ENCODE results near the gene SERPINB1. TPM values are rescaled to one million over a fixed set of nuclear protein-coding genes. Genes with fewer than 3 reads are reported as not detected.
"Not testable (repeated sequence)": the region's sequence is repeated elsewhere in the genome, so short reads cannot be mapped to it uniquely, and the experiment has no call there.

The SERPINB1 gene
- polyA plus RNA-seq, 2 of the 4 experiments (the other 2 are of a cell fraction) = 52.7 to 135 TPM

DNA sequence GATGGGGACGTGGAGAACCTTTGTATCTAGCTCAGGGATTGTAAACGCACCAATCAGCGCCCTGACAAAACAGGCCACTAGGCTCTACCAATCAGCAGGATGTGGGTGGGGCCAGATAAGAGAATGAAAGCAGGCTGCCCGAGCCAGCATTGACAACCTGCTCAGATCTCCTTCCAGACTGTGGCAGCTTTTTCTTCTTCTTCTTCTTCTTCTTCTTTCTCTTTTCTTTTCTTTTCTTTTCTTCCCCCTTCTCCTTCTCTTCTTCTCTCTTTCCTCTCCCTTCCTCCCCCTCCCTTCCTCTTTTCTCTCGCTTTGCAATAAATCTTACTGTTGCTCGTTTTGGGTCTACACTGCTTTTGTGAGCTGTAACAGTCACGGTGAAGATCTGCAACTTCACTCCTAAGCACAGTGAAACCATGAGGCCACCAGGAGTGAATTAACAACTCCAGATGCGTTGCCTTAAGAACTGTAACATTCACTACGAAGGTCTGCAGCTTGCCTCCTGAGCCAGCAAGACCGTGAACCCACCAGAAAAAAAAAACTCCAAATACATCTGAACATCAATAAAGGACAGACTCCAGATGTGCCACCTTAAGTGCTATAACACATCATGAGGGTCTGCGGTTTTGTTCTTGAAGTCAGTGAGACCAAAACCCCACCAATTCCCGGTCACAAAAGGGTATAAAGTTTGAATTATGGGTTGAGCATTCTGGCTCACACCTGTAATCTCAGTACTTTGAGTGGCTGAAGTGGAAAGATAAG, 19.6 kb upstream of the SERPINB1 start:
- CTCF ChIA-PET = interaction anchor here (0.7 to 1.2 kb wide), 2 partner anchors 40 to 53 kb away, joined by 3 read pairs; no protein-coding TSS in a partner anchor
- DNase-seq (ENCODE audit: low read depth in 1 of 2, low spot score in 1 of 2) = no peak
- Histone ChIP-seq H3K9me3 (no peaks in the 10 kb centered on the region), H3K4me3 (no peak overlapping the region), H3K27ac (no peak overlapping the region), H3K4me1 (peaks cover 50% of the 10 kb centered on the region), H3K4me2 (no peak overlapping the region)
- no peak for ATAC-seq
- TF ChIP-seq MYC (IDR thresholded peaks at IDR 0.05; ENCODE audit: borderline replicate concordance, low read length) (no peak), SMC3 (IDR thresholded peaks at IDR 0.05) (no peak), NFE2L2 (conservative IDR thresholded peaks at IDR 0.05; ENCODE audit: low read length) (no peak), CHD2 (IDR thresholded peaks at IDR 0.05; ENCODE audit: low read length, partially characterized antibody) (no peak), GATA3 (IDR thresholded peaks at IDR 0.05; ENCODE audit: borderline replicate concordance) (no peak), HEYL (CRISPR knock-in tag; IDR thresholded peaks at IDR 0.05) (no peak), JUNB (IDR thresholded peaks at IDR 0.05) (no peak)
- 77% methylated on average over 10 of the region's 12 CpGs for WGBS (ENCODE audit: missing lambda C conversion rate)
- FAIRE-seq = no peak
- POLR2A ChIA-PET = no interaction called here

DNA sequence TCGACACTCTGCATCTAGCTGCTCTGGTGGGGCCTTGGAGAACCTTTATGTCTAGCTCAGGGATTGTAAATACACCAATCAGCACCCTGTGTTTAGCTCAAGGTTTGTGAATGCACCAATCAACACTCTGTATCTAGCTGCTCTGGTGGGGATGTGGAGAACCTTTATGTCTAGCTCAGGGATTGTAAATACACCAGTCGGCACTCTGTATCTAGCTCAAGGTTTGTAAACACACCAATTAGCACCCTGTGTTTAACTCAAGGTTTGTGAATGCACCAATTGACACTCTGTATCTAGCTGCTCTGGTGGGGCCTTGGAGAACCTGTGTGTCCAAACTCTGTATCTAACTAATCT, 19.0 kb upstream of the SERPINB1 start:
- POLR2A ChIA-PET; DNase-seq (ENCODE audit: low read depth in 1 of 2, low spot score in 1 of 2); H3K27ac ChIP-seq; H3K9me3 ChIP-seq; H3K4me3 ChIP-seq; ATAC-seq; CTCF ChIA-PET; H3K4me2 ChIP-seq; FAIRE-seq: not testable (repeated sequence)
- WGBS (ENCODE audit: missing lambda C conversion rate) = 100% methylated on average over 1 of the region's 2 CpGs
- H3K4me1 ChIP-seq = peaks cover 45% of the 10 kb centered on the region

DNA sequence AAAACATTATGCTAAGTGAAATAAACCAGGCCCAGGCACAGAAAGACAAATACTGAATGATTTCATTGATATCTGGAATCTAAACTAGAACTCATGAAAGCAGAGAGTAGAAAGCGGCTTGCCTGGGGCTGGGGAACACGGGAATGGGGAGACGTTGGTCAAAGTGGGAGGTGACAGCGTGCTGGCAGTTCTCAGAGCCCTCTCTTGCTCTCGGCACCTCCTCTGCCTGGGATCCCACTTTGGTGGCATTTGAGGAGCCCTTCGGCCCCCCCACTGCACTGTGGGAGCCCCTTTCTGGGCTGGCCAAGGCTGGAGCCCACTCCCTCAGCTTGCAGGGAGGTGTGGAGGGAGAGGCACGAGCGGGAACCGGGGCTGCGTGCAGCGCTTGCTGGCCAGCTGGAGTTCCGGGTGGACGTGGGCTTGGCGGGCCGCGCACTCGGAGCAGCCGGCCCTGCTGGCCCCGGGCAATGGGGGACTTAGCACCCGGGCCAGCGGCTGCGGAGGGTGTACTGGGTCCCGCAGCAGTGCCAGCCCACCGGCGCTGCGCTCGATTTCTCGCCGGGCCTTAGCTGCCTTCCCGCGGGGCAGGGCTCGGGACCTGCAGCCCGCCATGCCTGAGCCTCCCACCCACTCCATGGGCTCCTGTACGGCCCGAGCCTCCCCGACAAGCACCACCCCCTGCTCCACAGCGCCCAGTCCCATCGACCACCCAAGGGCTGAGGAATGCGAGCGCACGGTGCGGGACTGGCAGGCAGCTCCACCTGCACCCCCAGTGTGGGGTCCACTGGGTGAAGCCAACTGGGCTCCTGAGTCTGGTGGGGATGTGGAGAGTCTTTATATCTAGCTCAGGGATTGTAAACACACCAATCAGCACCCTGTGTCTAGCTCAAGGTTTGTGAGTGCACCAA, 18.4 kb upstream of the SERPINB1 start:
- CTCF ChIA-PET; POLR2A ChIA-PET; H3K27ac ChIP-seq; H3K4me2 ChIP-seq; H3K9me3 ChIP-seq; H3K4me3 ChIP-seq; DNase-seq (ENCODE audit: low read depth in 1 of 2, low spot score in 1 of 2); FAIRE-seq; ATAC-seq: not testable (repeated sequence)
- peaks cover 38% of the 10 kb centered on the region for H3K4me1 ChIP-seq
- WGBS (ENCODE audit: missing lambda C conversion rate) = 94% methylated on average over 9 of the region's 42 CpGs

DNA sequence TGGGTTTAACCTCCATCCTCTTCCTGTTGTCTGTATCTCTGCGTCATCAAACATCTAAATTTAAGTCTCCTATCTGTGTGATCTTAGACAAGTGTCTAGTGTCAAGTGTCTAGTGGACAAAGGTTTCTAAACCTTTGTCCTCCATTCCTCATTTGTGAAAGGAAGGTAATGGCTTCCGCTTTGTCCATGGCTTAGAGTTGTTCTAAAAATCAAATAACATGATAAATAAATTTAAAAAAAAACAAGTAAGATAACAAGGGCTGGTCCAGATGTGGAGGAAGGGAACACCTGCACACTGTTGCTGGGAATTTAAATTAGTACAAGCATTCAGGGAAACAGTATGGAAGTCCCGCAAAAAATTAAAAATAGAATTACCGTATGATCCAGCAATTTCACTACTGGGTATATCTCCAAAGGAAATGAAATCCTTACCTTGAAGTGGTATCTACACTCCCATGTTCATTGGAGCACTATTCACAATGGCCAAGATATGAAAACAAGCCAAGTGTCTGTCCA, 17.6 kb upstream of the SERPINB1 start:
- CTCF ChIA-PET = interaction anchor here (5.8 kb wide), 1 partner anchor 13 kb away, joined by 44 read pairs; no protein-coding TSS in a partner anchor
- Histone ChIP-seq H3K4me2 (no peak overlapping the region), H3K27ac (peak overlapping the region; percentile 80 to 94)

More for the DNA sequence above, 17.6 kb upstream of the SERPINB1 start:
- FAIRE-seq = no peak
- H3K9me3 ChIP-seq = no peaks in the 10 kb centered on the region
- DNase-seq (ENCODE audit: low read depth in 1 of 2, low spot score in 1 of 2) = no peak
- no peak overlapping the region for H3K4me3 ChIP-seq
- POLR2A ChIA-PET = no interaction called here
- peaks cover 38% of the 10 kb centered on the region for H3K4me1 ChIP-seq
- TF ChIP-seq HOXB5 (CRISPR knock-in tag; IDR thresholded peaks at IDR 0.05) (no peak), PHF8 (IDR thresholded peaks at IDR 0.05; ENCODE audit: borderline replicate concordance, low read depth) (no peak), ZFP36 (IDR thresholded peaks at IDR 0.05; ENCODE audit: borderline replicate concordance, partially characterized antibody) (no peak)
- TF ChIP-seq, protein P1, sequence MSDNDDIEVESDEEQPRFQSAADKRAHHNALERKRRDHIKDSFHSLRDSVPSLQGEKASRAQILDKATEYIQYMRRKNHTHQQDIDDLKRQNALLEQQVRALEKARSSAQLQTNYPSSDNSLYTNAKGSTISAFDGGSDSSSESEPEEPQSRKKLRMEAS (IDR thresholded peaks at IDR 0.05) = no peak
- TF ChIP-seq, protein P2, sequence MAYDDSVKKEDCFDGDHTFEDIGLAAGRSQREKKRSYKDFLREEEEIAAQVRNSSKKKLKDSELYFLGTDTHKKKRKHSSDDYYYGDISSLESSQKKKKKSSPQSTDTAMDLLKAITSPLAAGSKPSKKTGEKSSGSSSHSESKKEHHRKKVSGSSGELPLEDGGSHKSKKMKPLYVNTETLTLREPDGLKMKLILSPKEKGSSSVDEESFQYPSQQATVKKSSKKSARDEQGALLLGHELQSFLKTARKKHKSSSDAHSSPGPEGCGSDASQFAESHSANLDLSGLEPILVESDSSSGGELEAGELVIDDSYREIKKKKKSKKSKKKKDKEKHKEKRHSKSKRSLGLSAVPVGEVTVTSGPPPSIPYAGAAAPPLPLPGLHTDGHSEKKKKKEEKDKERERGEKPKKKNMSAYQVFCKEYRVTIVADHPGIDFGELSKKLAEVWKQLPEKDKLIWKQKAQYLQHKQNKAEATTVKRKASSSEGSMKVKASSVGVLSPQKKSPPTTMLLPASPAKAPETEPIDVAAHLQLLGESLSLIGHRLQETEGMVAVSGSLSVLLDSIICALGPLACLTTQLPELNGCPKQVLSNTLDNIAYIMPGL (CRISPR knock-in tag; IDR thresholded peaks at IDR 0.05; ENCODE audit: borderline replicate concordance) = no peak
- WGBS (ENCODE audit: missing lambda C conversion rate) = 95% methylated on average over 4 of the region's 4 CpGs
- no peak for ATAC-seq

Measured in A549 (cell line).